Activated naive CD8-positive, alpha-beta T cell treated with anti-CD3 and anti-CD28 coated beads, Interleukin-2, amount 50 U/mL, for 24 hours (primary cell): Measurements from ENCODE around the gene CD2BP2.

Source experiments
- ATAC-seq: fragments of 150-1000 bp; cut with Tn5 transposase; one replicate; pipeline ENCODE4 v1.10.0; 2021
- DNase-seq: peaks from one replicate; pipeline ENCODE4 v3.0.0; 2021
- H3K27ac Mint-ChIP-seq: one replicate; pipeline ENCODE4 v1.8.0; 2021; ENCODE audit warnings: mild to moderate bottlenecking, mixed read lengths
- H3K27me3 Mint-ChIP-seq: one replicate; pipeline ENCODE4 v1.8.0; 2021; ENCODE audit warnings: mixed read lengths
- H3K36me3 Mint-ChIP-seq: one replicate; pipeline ENCODE4 v1.8.0; 2021; ENCODE audit warnings: low read depth, mixed read lengths
- H3K4me1 Mint-ChIP-seq: one replicate; pipeline ENCODE4 v1.8.0; 2021; ENCODE audit warnings: mixed read lengths
- H3K4me3 Mint-ChIP-seq: one replicate; pipeline ENCODE4 v1.8.0; 2021; ENCODE audit warnings: mild to moderate bottlenecking, moderate library complexity, mixed read lengths
- H3K9me3 Mint-ChIP-seq: one replicate; pipeline ENCODE4 v1.8.0; 2021; ENCODE audit warnings: mixed read lengths

The CD2BP2 gene

GRCh38 chr16:30358577-30358936 is 3.4 kb upstream of the CD2BP2 start:
- ATAC-seq (no peak), DNase-seq (no peak)
- Mint-ChIP-seq H3K27ac (no peak overlapping the region), H3K4me1 (peaks cover 17% of the 10 kb centered on the region), H3K4me3 (no peak overlapping the region), H3K36me3 (peaks cover 21% of the 10 kb centered on the region), H3K9me3 (no peaks in the 10 kb centered on the region), H3K27me3 (no peaks in the 10 kb centered on the region)

DNA sequence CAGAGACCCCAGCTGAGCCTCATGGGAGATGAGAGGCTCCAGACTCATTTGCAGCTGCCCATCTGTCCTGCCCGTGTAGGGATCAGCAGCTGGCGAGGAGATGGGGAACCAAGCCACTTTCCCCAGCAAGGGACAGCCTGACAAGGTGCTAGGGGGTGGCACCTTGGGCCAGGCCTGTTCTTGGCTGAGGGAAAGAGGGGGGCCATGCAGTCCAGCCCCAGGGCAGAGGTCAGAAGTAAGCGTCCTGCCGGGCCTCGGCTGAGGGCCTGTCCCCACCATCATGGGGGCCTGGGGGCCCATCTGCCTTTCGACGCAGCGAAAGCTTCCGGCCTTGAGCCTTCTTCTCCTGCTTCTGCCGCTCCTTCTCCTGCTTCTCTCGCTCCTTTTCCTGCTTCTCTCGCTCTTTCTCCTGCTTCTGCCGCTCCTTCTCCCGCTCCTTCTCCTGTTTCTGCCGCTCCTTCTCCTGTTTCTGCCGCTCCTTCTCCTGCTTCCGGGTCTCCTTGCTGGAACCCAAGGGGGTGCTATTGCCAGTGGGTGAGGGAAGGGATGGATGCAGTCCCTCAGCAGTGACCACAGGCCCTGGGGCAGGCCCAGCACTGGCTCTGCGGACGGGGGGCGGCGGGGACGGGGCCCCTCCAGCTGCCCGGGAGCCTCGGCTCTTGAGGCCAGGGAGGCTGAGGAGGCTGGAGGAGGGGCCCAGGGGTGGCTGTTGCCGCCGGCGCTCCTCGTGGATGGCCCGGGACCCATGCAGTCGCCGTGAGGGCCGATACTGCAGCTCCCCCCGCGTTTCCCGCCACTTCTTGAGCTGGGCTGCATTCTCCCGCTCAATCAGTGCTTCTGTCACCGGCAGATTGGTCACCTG is 2.8 kb upstream of the CD2BP2 start:
- Mint-ChIP-seq H3K27ac (peak overlapping the region; percentile 50), H3K4me3 (no peak overlapping the region), H3K27me3 (no peaks in the 10 kb centered on the region), H3K36me3 (peaks cover 18% of the 10 kb centered on the region), H3K9me3 (no peaks in the 10 kb centered on the region), H3K4me1 (peaks cover 20% of the 10 kb centered on the region)
- no peak for DNase-seq
- no peak for ATAC-seq

DNA sequence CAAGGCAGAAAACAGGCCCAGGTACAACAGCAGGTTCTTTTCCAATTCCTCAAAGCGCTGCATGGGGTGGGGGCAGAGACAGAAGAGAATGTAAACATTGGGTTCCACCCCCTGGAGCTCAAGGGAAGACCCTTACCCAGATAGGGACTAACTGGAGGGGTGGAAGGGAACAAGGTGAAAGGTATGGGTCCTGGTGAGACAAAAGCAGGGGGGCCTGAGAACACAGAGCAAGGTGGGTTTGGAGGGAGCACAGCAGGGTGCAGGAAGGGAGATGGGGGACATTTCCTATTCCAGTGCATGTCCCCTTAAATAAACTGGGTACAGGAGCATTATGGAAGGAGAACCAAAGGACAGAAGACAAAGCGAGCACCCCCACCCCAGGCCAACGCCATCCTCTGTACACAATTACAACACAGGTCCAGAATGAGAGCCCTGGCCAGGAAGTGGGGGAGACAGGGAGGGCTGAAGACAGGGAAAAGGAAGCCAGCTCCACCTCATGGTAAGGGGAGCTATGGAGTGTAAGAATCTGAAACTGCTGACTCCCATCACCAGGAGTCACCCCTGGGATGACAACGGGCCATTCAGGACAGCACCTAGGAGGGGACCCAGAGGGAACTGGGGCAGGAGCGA is 2.1 kb upstream of the CD2BP2 start:
- DNase-seq, result no peak
- Mint-ChIP-seq H3K27me3 (no peaks in the 10 kb centered on the region), H3K4me1 (peaks cover 24% of the 10 kb centered on the region)

GRCh38 chr16:30356401-30357084 is 1.4 kb upstream of the CD2BP2 start:
- DNase-seq (no peak), ATAC-seq (no peak)
- Mint-ChIP-seq H3K27me3 (no peaks in the 10 kb centered on the region), H3K27ac (peak overlapping the region; percentile 94), H3K4me3 (peak overlapping the region; percentile 98), H3K36me3 (peaks cover 21% of the 10 kb centered on the region), H3K4me1 (peaks cover 27% of the 10 kb centered on the region), H3K9me3 (no peaks in the 10 kb centered on the region)

More for the DNA sequence above, 2.1 kb upstream of the CD2BP2 start:
- peak overlapping the region; percentile 50 for H3K27ac Mint-ChIP-seq
- ATAC-seq, result no peak
- H3K9me3 Mint-ChIP-seq, result no peaks in the 10 kb centered on the region
- H3K4me3 Mint-ChIP-seq, result no peak overlapping the region
- H3K36me3 Mint-ChIP-seq, result peaks cover 19% of the 10 kb centered on the region

DNA sequence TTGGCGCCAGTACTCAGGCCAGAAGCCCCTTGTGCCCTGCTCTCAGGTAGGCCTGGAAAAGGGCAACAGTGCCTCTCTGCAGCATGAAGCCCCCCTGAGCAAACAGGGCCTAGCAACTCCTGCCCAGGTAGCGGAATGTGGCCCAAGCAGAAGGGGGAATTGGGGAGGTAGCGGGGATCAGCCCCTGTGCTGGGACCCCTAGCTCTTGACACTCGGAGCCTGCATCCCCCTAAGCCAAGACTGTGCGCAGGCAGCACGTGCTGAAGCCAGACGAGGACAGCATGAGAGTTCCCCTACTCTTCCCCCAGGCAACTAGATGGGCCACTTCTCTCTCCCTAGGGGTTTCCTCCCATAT is 823 bp upstream of the CD2BP2 start:
- Mint-ChIP-seq H3K4me1 (peaks cover 33% of the 10 kb centered on the region), H3K27me3 (no peaks in the 10 kb centered on the region), H3K36me3 (peaks cover 23% of the 10 kb centered on the region)

DNA sequence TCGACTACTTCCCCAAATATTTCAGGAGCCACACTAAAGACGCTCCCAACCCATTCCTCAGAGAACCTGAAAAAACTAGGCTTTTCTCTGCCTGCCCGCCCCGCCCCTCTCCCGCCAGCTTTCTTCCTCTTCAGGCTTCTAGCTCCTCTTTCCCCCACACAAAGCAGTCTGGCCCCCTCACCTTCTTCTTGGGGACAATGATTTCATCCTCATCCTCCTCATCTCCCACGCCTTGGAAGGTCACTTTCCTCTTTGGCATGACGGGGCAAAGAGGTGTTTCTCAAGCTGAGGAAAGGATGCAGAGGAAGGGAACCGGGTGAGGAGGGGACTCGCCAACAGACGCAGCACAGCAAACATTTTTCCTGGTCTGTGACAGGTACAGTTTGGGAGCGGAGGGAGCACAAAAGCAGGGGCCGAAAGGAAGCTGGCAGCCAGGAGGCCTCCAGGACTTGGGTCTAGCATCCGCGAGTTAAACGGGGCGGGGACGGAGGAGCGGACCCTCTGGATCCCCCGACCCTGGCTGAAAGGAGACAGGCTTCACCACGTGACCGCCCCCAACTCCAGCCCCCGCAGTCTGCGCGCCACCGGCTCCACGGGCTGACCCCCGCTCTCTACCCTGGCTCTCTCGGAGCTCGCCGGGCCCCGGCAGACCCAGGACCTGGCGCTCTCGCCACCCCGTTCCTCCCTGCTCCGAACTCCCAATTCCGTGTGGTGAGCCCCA is 525 bp downstream of the CD2BP2 start:
- H3K4me3 Mint-ChIP-seq, result peak overlapping the region; percentile 98
- ATAC-seq (peak; percentile 11), DNase-seq (no peak)
- no peaks in the 10 kb centered on the region for H3K27me3 Mint-ChIP-seq
- peak overlapping the region; percentile 94 for H3K27ac Mint-ChIP-seq
- peaks cover 35% of the 10 kb centered on the region for H3K36me3 Mint-ChIP-seq
- H3K9me3 Mint-ChIP-seq, result no peaks in the 10 kb centered on the region
- H3K4me1 Mint-ChIP-seq, result peaks cover 46% of the 10 kb centered on the region

More for the DNA sequence above, 823 bp upstream of the CD2BP2 start:
- Mint-ChIP-seq H3K4me3 (peak overlapping the region; percentile 98), H3K27ac (peak overlapping the region; percentile 94), H3K9me3 (no peaks in the 10 kb centered on the region)
- no peak for DNase-seq
- ATAC-seq, result no peak

DNA sequence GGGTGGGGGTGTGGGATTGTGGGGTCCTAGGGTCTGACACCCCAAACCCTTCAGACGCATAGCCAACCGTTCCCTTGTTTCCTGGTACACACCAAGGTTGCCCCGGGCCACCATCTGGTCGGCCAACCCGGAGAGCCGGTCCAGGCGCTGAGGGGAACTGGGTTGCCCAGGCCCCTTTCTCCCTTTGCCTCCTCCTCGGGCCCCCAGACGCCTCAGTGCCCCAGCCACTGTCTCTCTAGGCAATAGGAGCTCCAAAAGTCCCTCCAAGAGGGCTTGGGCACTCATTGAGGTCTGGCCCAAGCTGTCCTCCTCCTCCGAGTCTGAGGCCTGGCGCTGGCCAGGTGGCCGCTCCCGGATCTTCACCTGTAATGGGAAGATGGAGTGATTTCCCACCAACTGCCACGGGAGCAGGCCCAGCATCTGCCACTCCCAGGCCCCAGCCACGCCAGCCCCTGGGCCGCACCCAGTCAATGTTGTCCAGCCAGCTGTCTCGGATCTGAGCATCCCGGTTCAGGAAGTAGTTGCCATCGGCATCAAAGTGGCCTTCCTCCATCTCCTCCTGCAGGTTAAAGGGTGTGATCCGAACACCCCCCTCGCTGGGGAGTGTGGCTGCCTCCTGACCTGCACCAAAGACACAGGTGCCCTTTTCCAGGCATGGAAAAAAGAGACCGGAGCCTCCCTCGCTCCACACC is 1.5 kb downstream of the CD2BP2 start:
- H3K9me3 Mint-ChIP-seq, result no peaks in the 10 kb centered on the region
- peak overlapping the region; percentile 98 for H3K4me3 Mint-ChIP-seq
- ATAC-seq (no peak), DNase-seq (no peak)
- H3K27me3 Mint-ChIP-seq, result no peaks in the 10 kb centered on the region
- peaks cover 42% of the 10 kb centered on the region for H3K36me3 Mint-ChIP-seq
- H3K27ac Mint-ChIP-seq, result no peak overlapping the region
- H3K4me1 Mint-ChIP-seq, result peaks cover 53% of the 10 kb centered on the region

DNA sequence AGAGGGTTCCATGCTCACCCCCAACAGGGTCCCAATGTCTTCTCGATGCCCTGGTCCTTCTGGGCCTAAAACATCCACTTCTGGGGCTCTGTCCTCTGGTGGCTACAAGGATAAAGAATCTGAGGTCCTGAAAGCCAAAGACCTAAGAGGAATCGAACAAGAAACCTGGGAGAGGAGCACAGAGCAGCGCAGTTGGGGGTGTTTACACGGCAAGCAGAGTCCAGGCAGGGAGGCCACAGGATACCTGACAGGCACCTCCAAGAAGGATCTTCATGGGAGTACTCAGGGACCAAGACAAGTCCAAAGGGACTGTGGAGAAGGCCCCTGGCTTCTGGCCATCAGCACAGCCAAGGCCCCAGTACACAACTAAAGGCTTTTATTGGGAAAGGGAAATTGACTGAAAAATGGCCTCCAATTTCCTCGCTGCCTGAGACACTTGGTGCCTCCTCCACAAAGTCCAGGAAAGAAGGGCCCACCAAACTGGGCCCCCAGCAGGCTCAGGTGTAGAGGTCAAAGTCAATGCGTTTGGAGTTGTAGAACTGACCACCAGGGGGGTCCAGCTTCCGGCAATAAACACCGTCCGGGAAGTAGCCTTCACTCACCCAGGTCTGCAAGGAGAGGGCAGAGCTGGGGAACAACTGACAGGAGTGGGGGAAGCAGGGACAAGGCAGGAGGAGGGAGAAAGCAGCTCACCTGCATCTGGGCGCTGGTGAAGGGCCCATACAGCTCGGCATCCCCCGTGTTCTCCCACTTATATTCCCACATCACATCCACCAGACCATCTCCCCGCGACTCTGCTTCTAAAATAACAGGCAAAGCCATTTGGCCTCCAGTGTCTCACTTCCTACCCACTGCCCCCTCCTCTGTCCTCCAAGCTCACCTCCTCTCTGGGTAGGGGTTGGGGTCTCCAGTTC is 2.4 kb downstream of the CD2BP2 start:
- H3K27me3 Mint-ChIP-seq, result no peaks in the 10 kb centered on the region
- peaks cover 42% of the 10 kb centered on the region for H3K36me3 Mint-ChIP-seq
- DNase-seq, result no peak
- H3K27ac Mint-ChIP-seq, result peak overlapping the region; percentile 35
- ATAC-seq, result no peak
- H3K4me1 Mint-ChIP-seq, result peaks cover 53% of the 10 kb centered on the region
- no peaks in the 10 kb centered on the region for H3K9me3 Mint-ChIP-seq
- H3K4me3 Mint-ChIP-seq, result peak overlapping the region; percentile 21

- no peak overlapping the region for H3K4me3 Mint-ChIP-seq
- peaks cover 53% of the 10 kb centered on the region for H3K4me1 Mint-ChIP-seq
- DNase-seq (no peak), ATAC-seq (no peak)
- H3K27me3 Mint-ChIP-seq, result no peaks in the 10 kb centered on the region
- no peaks in the 10 kb centered on the region for H3K9me3 Mint-ChIP-seq
- H3K27ac Mint-ChIP-seq, result peak overlapping the region; percentile 87
- H3K36me3 Mint-ChIP-seq, result peaks cover 42% of the 10 kb centered on the region
Observed at GRCh38 chr16:30351586-30352419, 3.3 kb downstream of the CD2BP2 start.

DNA sequence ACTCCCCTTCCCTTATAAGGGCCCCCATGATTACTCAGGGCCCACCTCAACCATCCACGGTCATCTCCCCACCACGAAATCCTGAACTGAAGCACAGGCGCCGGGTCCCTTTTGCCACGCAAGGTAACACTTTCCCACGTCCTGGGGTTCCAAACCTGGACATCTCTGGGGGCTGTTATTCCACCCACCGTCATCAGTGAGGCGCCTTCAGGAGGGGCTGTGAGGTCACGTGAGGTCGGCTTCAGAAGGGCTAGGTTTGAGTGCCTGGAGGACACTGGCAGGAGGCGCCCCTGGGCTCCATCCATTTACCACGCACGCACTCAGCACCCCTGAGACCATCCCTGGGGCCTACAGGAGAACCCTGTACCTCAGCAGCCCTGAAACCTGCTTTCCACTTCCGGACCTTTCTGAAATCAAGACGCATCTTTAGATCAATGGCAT is 4.1 kb downstream of the CD2BP2 start:
- Mint-ChIP-seq H3K27ac (peak overlapping the region; percentile 87), H3K9me3 (no peaks in the 10 kb centered on the region), H3K4me3 (peak overlapping the region; percentile 62), H3K4me1 (peaks cover 53% of the 10 kb centered on the region), H3K36me3 (peaks cover 42% of the 10 kb centered on the region), H3K27me3 (no peaks in the 10 kb centered on the region)
- ATAC-seq (no peak), DNase-seq (no peak)

- H3K4me3 Mint-ChIP-seq, result peak overlapping the region; percentile 62
- peaks cover 42% of the 10 kb centered on the region for H3K36me3 Mint-ChIP-seq
- peak; percentile 83 for ATAC-seq
- peak overlapping the region; percentile 87 for H3K27ac Mint-ChIP-seq
- DNase-seq, result peak; percentile 43
- H3K4me1 Mint-ChIP-seq, result peaks cover 50% of the 10 kb centered on the region
- H3K27me3 Mint-ChIP-seq, result no peaks in the 10 kb centered on the region
- H3K9me3 Mint-ChIP-seq, result no peaks in the 10 kb centered on the region
Observed at GRCh38 chr16:30350134-30350871, 4.8 kb downstream of the CD2BP2 start.

GRCh38 chr16:30349675-30350074 is 5.4 kb downstream of the CD2BP2 start:
- no peaks in the 10 kb centered on the region for H3K27me3 Mint-ChIP-seq
- H3K27ac Mint-ChIP-seq, result peak overlapping the region; percentile 87
- no peak overlapping the region for H3K4me3 Mint-ChIP-seq
- ATAC-seq (no peak), DNase-seq (no peak)
- H3K9me3 Mint-ChIP-seq, result no peaks in the 10 kb centered on the region
- H3K36me3 Mint-ChIP-seq, result peaks cover 42% of the 10 kb centered on the region
- peaks cover 47% of the 10 kb centered on the region for H3K4me1 Mint-ChIP-seq
